Hepatocyte (in vitro differentiated cells): ENCODE results near the gene CEP89.

Source experiments
- CTCF ChIP-seq: fragments of 200-600 bp; sonication (generic); IDR thresholded peaks from 2 replicates; pipeline ENCODE4 v1.5.1; 2016; ENCODE audit warnings: antibody characterized with exemption, mild to moderate bottlenecking; ENCODE audit not compliant: poor library complexity
- EZH2phosphoT487 ChIP-seq: fragments of 200-600 bp; sonication (generic); IDR thresholded peaks from one replicate; pipeline ENCODE4 v1.6.1; 2018; ENCODE audit warnings: antibody characterized with exemption, mild to moderate bottlenecking, low read depth, moderate library complexity; ENCODE audit not compliant: unreplicated experiment, severe bottlenecking

- TF ChIP-seq CTCF (no peak), EZH2phosphoT487 (no peak)
Observed at GRCh38 chr19:32935629-32936028, 36.1 kb downstream of the CEP89 start.
